ENCODE results near the gene COX14.

DNA sequence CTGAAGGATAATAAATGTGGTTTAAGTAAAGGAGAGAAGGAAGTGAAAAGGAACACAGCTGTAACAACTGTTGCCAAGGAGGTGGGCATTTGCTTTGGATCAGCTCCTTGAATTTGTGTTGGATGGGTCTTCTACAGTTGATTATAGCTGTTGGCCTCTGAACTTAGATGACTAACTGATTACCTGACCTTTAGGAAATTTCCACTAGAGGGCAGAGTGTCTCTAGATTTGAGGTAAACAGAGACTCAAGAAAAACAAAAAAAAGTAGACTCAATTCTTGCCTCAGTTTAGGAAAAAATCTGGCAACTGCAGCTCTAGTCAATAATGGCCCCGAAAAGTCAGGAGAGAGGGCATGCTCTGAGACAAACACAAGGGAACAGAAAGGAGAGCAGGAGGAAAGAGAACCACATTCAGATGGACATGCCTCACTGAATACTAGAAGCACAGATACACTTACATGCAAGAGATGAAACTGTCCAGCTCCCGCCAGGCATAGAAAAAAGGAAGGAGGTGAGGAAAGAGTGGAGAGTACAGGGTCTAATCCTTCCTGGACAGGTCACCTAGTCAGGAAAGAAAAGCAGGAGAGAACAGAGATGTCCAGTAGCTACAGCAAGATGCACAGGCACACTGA lies 20.6 kb downstream of the COX14 start:
- no peak for TF ChIP-seq POLR2A (IDR thresholded peaks at IDR 0.05)
- TF ChIP-seq, protein P1, sequence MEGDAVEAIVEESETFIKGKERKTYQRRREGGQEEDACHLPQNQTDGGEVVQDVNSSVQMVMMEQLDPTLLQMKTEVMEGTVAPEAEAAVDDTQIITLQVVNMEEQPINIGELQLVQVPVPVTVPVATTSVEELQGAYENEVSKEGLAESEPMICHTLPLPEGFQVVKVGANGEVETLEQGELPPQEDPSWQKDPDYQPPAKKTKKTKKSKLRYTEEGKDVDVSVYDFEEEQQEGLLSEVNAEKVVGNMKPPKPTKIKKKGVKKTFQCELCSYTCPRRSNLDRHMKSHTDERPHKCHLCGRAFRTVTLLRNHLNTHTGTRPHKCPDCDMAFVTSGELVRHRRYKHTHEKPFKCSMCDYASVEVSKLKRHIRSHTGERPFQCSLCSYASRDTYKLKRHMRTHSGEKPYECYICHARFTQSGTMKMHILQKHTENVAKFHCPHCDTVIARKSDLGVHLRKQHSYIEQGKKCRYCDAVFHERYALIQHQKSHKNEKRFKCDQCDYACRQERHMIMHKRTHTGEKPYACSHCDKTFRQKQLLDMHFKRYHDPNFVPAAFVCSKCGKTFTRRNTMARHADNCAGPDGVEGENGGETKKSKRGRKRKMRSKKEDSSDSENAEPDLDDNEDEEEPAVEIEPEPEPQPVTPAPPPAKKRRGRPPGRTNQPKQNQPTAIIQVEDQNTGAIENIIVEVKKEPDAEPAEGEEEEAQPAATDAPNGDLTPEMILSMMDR (IDR thresholded peaks at IDR 0.05), result peak in 4 of 6 experiments; percentile 29 to 70 (median 37)
